Spinal cord (tissue), 10 donors: Measurements from ENCODE around the gene COQ9. TPM values are rescaled to one million over a fixed set of nuclear protein-coding genes. Genes with fewer than 3 reads are reported as not detected.
"Not testable (repeated sequence)": the region's sequence is repeated elsewhere in the genome, so short reads cannot be mapped to it uniquely, and the experiment has no call there.

Experiments used
- DNase-seq, 6 donors: peaks; one replicate each; pipeline versions ENCODE4 v3.0.0 to v3.0.0-alpha.2; 2013 to 2015; ENCODE audit warnings: low spot score in 6 of 6, low read depth in 4 of 6
- H3K27ac ChIP-seq: one replicate; pipeline ENCODE4 v1.5.1; 2013; ENCODE audit warnings: low read depth, low read length, control low read depth
- H3K27me3 ChIP-seq: one replicate; pipeline ENCODE4 v1.6.1; 2013; ENCODE audit warnings: low read length; ENCODE audit not compliant: control insufficient read depth, insufficient read depth
- H3K36me3 ChIP-seq: one replicate; pipeline ENCODE4 v1.6.1; 2013; ENCODE audit warnings: low read length; ENCODE audit not compliant: control insufficient read depth, insufficient read depth
- H3K4me1 ChIP-seq: one replicate; pipeline ENCODE4 v1.6.1; 2013; ENCODE audit warnings: low read length; ENCODE audit not compliant: control insufficient read depth, insufficient read depth
- H3K4me3 ChIP-seq: one replicate; pipeline ENCODE4 v1.5.1; 2013; ENCODE audit warnings: low read depth, low read length, control low read depth
- H3K9me3 ChIP-seq: one replicate; pipeline ENCODE4 v1.6.1; 2013; ENCODE audit warnings: low read length; ENCODE audit not compliant: control insufficient read depth, insufficient read depth
- WGBS: methylation state at CpG from one replicate; pipeline ENCODE4 v1.1.5; 2013; ENCODE audit warnings: missing lambda C conversion rate; ENCODE audit not compliant: insufficient coverage; 5-methylcytosine and 5-hydroxymethylcytosine counted together
- polyA plus RNA-seq, 2 donors: library from polyadenylated mRNA; unstranded; fragments of 120-200 nt; gene quantifications; one replicate each; pipeline ENCODE4 v1.2.1, GENCODE V29; 2013; ENCODE audit not compliant: insufficient read length in 2 of 2
- total RNA-seq, 2 donors: library from RNA; depleted of rRNA in 1 of 2; stranded (reverse); fragments of 120-200 nt in 1 of 2; fragments of >200 nt in 1 of 2; gene quantifications; one replicate each; pipeline versions ENCODE4 v1.2.3 to v1.2.4, GENCODE V29; 2013 to 2014
- donor health status: healthy.

The COQ9 gene
- total and polyA plus RNA-seq, 4 donors = 35.2 to 79.2 (median 72.4) TPM

DNA sequence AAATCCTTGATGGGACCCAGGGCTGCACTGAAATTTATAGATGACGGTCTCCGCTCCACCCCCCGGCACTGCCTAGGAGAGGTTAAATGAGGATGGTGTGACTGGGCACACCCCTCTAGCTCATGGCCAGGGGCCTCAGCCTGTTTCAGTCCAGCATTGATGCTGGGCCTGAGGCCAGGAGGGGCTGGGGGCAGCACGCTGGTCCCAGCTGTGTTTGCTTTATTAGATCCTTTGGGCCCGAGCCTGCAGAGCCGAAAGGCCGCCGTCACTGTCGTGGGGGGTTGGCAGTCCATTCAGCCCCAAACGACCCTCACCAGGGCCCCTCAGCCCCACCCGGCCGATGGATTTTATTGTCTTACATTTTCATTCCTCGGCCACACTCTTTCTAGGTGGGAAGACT, 49.8 kb downstream of the COQ9 start:
- no peak overlapping the region for H3K27ac ChIP-seq
- H3K4me3 ChIP-seq = no peak overlapping the region
- peaks cover 4% of the 10 kb centered on the region for H3K4me1 ChIP-seq
- WGBS = 45% methylated on average over 9 of the region's 13 CpGs
- DNase-seq = no peak
- H3K36me3 ChIP-seq = no peaks in the 10 kb centered on the region
- H3K9me3 ChIP-seq = no peaks in the 10 kb centered on the region
- peaks cover 4% of the 10 kb centered on the region for H3K27me3 ChIP-seq

DNA sequence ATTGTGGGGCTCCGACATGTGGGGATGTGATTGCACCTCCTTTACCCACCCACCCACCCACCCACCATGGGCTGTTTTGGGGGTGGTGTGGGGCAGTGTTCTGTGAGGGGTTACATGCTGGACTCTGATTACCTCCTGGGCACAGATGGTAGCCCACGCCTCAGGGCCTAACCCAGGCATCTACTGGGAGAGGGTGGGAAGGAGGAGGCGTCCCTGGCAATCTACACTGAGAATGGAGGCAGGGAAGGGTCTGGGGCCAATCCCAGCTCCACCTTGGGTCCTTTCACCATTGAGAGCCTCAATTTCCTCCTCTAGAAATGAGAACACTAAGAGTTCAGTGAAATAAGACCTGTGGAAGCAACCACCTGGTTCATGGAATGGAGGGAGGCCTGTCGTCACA, 50.8 kb downstream of the COQ9 start:
- Histone ChIP-seq H3K27me3 (peaks cover 4% of the 10 kb centered on the region), H3K36me3 (no peaks in the 10 kb centered on the region), H3K4me3 (no peak overlapping the region), H3K27ac (no peak overlapping the region), H3K4me1 (peaks cover 4% of the 10 kb centered on the region), H3K9me3 (no peaks in the 10 kb centered on the region)
- DNase-seq = no peak
- 100% methylated on average over 2 of the region's 4 CpGs for WGBS

DNA sequence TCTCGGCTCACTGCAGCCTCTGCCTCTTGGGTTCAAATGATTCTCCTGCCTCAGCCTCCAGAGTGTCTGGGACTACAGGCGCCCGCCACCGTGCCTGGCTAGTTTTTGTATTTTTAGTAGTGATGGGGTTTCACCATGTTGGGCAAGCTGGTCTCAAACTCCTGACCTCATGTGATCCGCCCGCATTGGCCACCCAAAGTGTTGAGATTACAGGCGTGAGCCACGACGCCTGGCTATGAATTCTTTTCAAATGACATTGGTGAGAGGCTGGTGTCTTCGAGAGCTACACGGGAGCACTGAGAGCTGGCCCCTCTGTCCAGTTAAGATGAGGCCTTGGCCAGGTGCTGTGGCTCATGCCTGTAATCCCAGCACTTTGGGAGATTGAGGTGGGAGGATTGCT, 52.7 kb downstream of the COQ9 start:
- DNase-seq, H3K36me3 ChIP-seq, H3K27me3 ChIP-seq, H3K27ac ChIP-seq, H3K4me3 ChIP-seq, H3K9me3 ChIP-seq: not testable (repeated sequence)
- peaks cover 15% of the 10 kb centered on the region for H3K4me1 ChIP-seq
- 92% methylated on average over 10 of the region's 11 CpGs for WGBS

DNA sequence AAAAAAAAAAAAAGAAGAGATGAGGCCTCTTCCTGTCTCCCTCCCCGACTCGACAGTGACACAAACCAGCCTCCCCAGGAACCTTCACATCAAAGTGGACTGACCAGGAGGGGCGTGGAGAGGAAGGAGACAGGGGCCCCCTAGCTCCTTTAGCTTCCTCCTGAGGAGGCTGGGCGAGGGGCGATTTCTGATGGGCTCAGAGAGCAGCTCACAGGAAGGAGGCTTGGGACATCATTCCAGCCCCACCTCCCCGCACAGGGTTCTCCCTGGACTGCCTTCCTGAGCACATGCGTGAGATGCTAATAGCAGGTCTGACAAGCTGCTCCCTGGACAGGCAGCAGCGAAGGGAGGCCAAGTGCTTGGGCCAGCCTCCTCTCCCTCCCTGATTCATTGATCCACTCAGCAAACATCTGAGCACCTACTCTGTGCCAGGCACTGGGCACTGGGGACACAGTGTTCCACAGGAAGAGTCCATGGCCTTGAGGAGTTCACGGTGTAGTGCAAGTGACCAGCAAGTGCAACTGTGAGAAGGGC, 53.4 kb downstream of the COQ9 start:
- H3K4me1 ChIP-seq = peaks cover 15% of the 10 kb centered on the region
- H3K9me3 ChIP-seq = no peaks in the 10 kb centered on the region
- H3K36me3 ChIP-seq = no peaks in the 10 kb centered on the region
- H3K27ac ChIP-seq = no peak overlapping the region
- WGBS = 59% methylated on average over 6 of the region's 9 CpGs
- H3K27me3 ChIP-seq = peaks cover 4% of the 10 kb centered on the region
- no peak for DNase-seq
- no peak overlapping the region for H3K4me3 ChIP-seq

DNA sequence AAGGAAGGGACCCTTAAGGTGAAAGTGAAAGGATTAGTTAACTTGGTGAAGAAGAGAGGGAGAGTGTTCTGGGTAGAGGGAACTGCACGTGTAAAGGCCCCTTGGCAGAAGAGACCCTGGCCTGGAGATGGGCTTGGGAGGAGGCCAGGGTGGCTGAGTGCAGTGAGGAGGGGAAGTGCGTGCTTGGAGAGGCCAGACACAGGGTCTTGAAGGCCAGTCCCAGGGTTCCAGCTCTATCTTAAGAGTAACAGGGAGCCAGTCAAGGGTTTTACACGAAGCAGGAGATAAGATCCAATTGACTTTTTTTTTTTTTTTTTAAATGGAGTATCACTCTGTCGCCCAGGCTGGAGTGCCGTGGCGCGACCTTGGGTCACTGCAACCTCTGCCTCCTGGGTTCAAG, 54.2 kb downstream of the COQ9 start:
- H3K36me3 ChIP-seq = no peaks in the 10 kb centered on the region
- H3K4me3 ChIP-seq = no peak overlapping the region
- peaks cover 15% of the 10 kb centered on the region for H3K4me1 ChIP-seq
- H3K27me3 ChIP-seq = peaks cover 4% of the 10 kb centered on the region
- no peaks in the 10 kb centered on the region for H3K9me3 ChIP-seq
- no peak for DNase-seq
- WGBS = 81% methylated on average over 7 of the region's 7 CpGs
- H3K27ac ChIP-seq = no peak overlapping the region

DNA sequence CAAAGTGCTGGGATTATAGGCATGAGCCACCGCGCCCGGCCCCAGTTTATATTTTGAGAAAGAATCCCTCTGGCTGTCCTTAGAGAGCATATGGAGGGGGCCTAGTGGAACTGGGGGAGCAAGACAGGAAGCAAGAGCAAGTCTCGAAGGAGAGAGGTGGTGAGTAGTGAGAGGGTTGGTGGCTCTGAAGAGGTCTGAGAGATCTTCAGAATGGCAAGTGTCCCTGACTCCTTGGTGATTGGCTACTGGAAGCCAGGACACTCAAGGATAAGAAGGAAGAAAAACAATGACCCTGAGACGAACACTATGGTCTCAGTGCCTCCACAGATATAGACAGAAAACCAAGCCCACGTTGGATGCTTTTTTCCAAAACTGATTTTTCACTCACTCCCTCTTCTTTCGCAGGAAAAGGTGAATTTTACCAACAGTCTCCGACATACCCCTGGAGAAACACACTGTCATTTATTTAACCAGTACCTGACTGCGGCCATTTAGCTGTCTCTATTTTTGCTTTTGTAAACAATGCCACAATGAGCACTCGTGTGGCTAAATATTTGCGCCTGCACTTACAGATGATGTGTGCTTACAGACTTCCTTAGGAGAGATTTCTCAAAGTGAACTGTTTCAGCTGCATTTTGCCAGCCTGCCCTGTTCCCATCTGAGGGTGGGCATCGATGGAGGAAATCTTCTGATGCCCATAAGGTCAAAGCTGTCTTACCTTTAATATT, 54.9 kb downstream of the COQ9 start:
- DNase-seq = no peak
- Histone ChIP-seq H3K27ac (no peak overlapping the region), H3K4me1 (peaks cover 14% of the 10 kb centered on the region), H3K9me3 (no peaks in the 10 kb centered on the region), H3K36me3 (no peaks in the 10 kb centered on the region), H3K27me3 (peaks cover 4% of the 10 kb centered on the region), H3K4me3 (no peak overlapping the region)
- WGBS = 67% methylated on average over 7 of the region's 12 CpGs

DNA sequence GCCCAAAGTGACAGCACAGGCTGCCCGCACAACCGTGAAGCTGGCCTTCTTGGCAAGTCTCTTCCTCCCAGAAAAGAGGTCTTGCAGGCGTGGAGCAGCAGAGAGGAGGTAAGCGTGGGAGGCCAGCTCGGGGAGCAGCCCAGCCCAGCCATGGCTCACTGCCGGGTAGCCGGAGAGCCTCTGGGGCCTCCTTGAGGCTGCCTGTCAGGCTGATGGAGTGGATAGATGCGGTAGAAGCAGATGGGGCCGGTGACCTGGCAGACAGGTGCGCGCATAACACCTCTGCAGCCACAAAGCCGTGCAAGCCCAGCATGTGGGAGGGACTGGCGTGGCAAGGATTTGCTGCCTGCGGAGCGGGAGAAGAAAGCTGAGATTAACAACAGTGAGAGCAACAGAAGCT, 56.1 kb downstream of the COQ9 start:
- Histone ChIP-seq H3K36me3 (no peaks in the 10 kb centered on the region), H3K27ac (no peak overlapping the region), H3K4me3 (no peak overlapping the region), H3K4me1 (peaks cover 25% of the 10 kb centered on the region), H3K9me3 (no peaks in the 10 kb centered on the region), H3K27me3 (peaks cover 4% of the 10 kb centered on the region)
- no peak for DNase-seq
- 46% methylated on average over 15 of the region's 15 CpGs for WGBS

DNA sequence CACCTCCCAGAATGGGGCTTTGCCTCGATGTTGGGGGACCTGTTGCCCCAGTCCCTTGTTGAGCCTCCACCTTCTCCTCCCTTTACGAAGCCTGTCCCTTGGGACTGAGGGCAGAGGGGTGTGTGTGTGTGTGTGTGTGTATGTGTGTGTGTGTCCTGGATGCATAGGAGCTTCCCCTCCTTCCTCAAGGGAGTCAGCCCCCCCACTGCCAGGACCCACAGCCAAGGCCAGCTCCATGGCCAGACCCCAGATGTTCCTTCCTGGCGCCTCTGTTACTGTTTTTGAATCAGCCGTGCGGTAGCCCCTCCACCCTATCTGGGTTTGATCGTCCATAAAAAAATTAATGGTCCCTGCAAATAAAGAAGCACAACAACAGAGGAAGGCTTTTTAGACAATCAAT, 56.7 kb downstream of the COQ9 start:
- peaks cover 27% of the 10 kb centered on the region for H3K4me1 ChIP-seq
- H3K4me3 ChIP-seq = no peak overlapping the region
- no peak overlapping the region for H3K27ac ChIP-seq
- no peaks in the 10 kb centered on the region for H3K36me3 ChIP-seq
- 66% methylated on average over 3 of the region's 6 CpGs for WGBS
- peaks cover 4% of the 10 kb centered on the region for H3K27me3 ChIP-seq
- H3K9me3 ChIP-seq = no peaks in the 10 kb centered on the region
- no peak for DNase-seq

DNA sequence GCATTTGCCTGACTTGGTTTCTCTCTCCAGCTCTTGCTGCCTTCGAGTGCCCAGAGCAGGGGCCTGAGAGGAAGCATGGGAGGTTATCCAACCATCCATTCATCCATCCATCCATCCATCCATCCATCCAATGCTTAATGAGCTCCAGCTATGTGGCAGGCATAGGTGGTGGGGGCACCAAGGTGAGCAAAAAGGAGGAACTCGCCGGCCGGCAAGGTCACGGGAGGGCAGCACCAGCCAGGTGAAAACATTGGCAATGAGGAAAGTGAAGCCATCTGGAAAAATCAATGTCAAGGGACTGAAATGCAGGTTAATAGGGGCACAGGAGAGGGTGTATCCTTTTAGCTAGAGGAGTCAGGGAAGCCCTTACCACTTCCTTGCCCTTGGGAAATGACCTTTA, 57.2 kb downstream of the COQ9 start:
- Histone ChIP-seq H3K27me3 (peaks cover 4% of the 10 kb centered on the region), H3K4me3 (no peak overlapping the region), H3K9me3 (no peaks in the 10 kb centered on the region), H3K36me3 (no peaks in the 10 kb centered on the region), H3K4me1 (peaks cover 30% of the 10 kb centered on the region), H3K27ac (no peak overlapping the region)
- no peak for DNase-seq
- 76% methylated on average over 4 of the region's 5 CpGs for WGBS

DNA sequence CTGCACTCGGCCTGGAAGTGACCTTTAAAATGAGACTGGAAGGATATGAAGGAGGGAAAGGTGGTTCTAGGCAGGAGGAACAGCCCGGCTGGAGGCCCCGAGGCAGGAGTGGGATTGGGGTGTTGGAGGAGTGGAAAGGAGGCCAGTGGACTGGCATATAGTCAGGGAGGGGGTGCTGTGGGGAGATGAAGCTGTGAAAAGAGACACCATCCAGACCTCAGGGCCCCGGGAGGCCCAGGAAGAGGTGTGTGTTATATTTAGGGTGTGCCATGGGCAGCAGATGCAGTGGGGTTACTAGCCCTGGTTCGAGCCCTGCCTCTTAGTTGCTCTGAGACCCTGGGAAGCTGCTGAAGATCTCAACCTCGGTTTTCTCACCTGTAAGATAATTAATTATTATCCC, 57.9 kb downstream of the COQ9 start:
- no peaks in the 10 kb centered on the region for H3K9me3 ChIP-seq
- WGBS = 78% methylated on average over 4 of the region's 6 CpGs
- H3K4me3 ChIP-seq = no peak overlapping the region
- peaks cover 4% of the 10 kb centered on the region for H3K27me3 ChIP-seq
- H3K36me3 ChIP-seq = no peaks in the 10 kb centered on the region
- DNase-seq = no peak
- H3K4me1 ChIP-seq = peaks cover 32% of the 10 kb centered on the region
- no peak overlapping the region for H3K27ac ChIP-seq
